Peyer's patch (tissue), 4 donors: ENCODE results near the gene ETV5. TPM values are rescaled to one million over a fixed set of nuclear protein-coding genes. Genes with fewer than 3 reads are reported as not detected.

ENCODE experiments used
- DNase-seq, 3 donors: peaks; one replicate each; pipeline ENCODE4 v3.0.0-alpha.2; 2017 to 2019
- H3K27ac ChIP-seq, 4 donors: fragments of 200-600 bp; sonication (generic); one replicate each; pipeline ENCODE4 v1.5.1; 2016 to 2019
- H3K27me3 ChIP-seq, 2 donors: fragments of 200-600 bp; sonication (generic); one replicate each; pipeline ENCODE4 v1.5.1; 2019
- H3K36me3 ChIP-seq, 3 donors: fragments of 200-600 bp; sonication (generic); one replicate each; pipeline ENCODE4 v1.5.1; 2016 to 2019
- H3K4me1 ChIP-seq, 4 donors: fragments of 200-600 bp; sonication (generic); one replicate each; pipeline ENCODE4 v1.5.1; 2016 to 2019
- H3K4me3 ChIP-seq, 4 donors: fragments of 200-600 bp; sonication (generic); 1 replicate in 3 of 4; 2 replicates in 1 of 4; pipeline ENCODE4 v1.5.1; 2016 to 2019; ENCODE audit warnings: mild to moderate bottlenecking in 1 of 4
- H3K9me3 ChIP-seq, 4 donors: fragments of 200-600 bp; sonication (generic); one replicate each; pipeline ENCODE4 v1.5.1; 2016 to 2019; ENCODE audit warnings: mild to moderate bottlenecking in 1 of 4
- CTCF ChIP-seq, 6 experiments: fragments of 450-650 bp in 4 of 6; fragments of 200-600 bp in 2 of 6; sonication (generic) in 1 of 6; IDR thresholded peaks; one replicate each; pipeline ENCODE4 v1.5.1; 2017 to 2019; ENCODE audit warnings: antibody characterized with exemption in 6 of 6, mild to moderate bottlenecking in 3 of 6, moderate library complexity in 1 of 6
- POLR2A ChIP-seq, 2 donors: fragments of 450-650 bp; IDR thresholded peaks; one replicate each; pipeline ENCODE4 v1.5.1; 2017; ENCODE audit warnings: antibody characterized with exemption in 2 of 2, mild to moderate bottlenecking in 2 of 2, moderate library complexity in 2 of 2
- total RNA-seq, 4 donors: library from RNA; depleted of rRNA; stranded (reverse); fragments of >200 nt; gene quantifications; one replicate each; pipeline ENCODE4 v1.1.0, GENCODE V29; 2016

Gene ETV5
- total RNA-seq, 4 donors from 2014 or later: 4.1 to 5.3 (median 4.8) TPM

GRCh38 chr3:186121968-186122367, 13.1 kb upstream of the ETV5 start:
- no peak for TF ChIP-seq CTCF (IDR thresholded peaks at IDR 0.05)
- no peak for TF ChIP-seq POLR2A (IDR thresholded peaks at IDR 0.05)
- H3K4me3 ChIP-seq: no peak overlapping the region
- H3K36me3 ChIP-seq: no peaks in the 10 kb centered on the region
- H3K27me3 ChIP-seq: no peaks in the 10 kb centered on the region
- H3K27ac ChIP-seq: no peak overlapping the region
- no peaks in the 10 kb centered on the region for H3K4me1 ChIP-seq
- H3K9me3 ChIP-seq: no peaks in the 10 kb centered on the region
- DNase-seq: no peak

- Histone ChIP-seq H3K4me3 (no peak overlapping the region), H3K27me3 (no peaks in the 10 kb centered on the region), H3K27ac (no peak overlapping the region), H3K36me3 (no peaks in the 10 kb centered on the region), H3K4me1 (no peaks in the 10 kb centered on the region), H3K9me3 (no peaks in the 10 kb centered on the region)
- no peak for TF ChIP-seq POLR2A (IDR thresholded peaks at IDR 0.05)
- no peak for TF ChIP-seq CTCF (IDR thresholded peaks at IDR 0.05)
- no peak for DNase-seq
Measured at GRCh38 chr3:186121278-186121677, 12.4 kb upstream of the ETV5 start.

GRCh38 chr3:186119499-186119898, 10.6 kb upstream of the ETV5 start:
- no peaks in the 10 kb centered on the region for H3K27me3 ChIP-seq
- H3K27ac ChIP-seq: no peak overlapping the region
- no peaks in the 10 kb centered on the region for H3K9me3 ChIP-seq
- no peaks in the 10 kb centered on the region for H3K36me3 ChIP-seq
- DNase-seq: no peak
- no peak for TF ChIP-seq CTCF (IDR thresholded peaks at IDR 0.05)
- no peak for TF ChIP-seq POLR2A (IDR thresholded peaks at IDR 0.05)
- no peaks in the 10 kb centered on the region for H3K4me1 ChIP-seq
- no peak overlapping the region for H3K4me3 ChIP-seq

- Histone ChIP-seq H3K4me1 (no peaks in the 10 kb centered on the region), H3K36me3 (no peaks in the 10 kb centered on the region), H3K27me3 (no peaks in the 10 kb centered on the region), H3K4me3 (no peak overlapping the region), H3K27ac (no peak overlapping the region), H3K9me3 (no peaks in the 10 kb centered on the region)
- TF ChIP-seq POLR2A (IDR thresholded peaks at IDR 0.05): no peak
- no peak for TF ChIP-seq CTCF (IDR thresholded peaks at IDR 0.05)
- no peak for DNase-seq
Measured at GRCh38 chr3:186118692-186119091, 9.8 kb upstream of the ETV5 start.

- TF ChIP-seq POLR2A (IDR thresholded peaks at IDR 0.05): no peak
- no peak for TF ChIP-seq CTCF (IDR thresholded peaks at IDR 0.05)
- no peaks in the 10 kb centered on the region for H3K4me1 ChIP-seq
- DNase-seq: no peak
- H3K9me3 ChIP-seq: no peaks in the 10 kb centered on the region
- H3K27ac ChIP-seq: no peak overlapping the region
- H3K36me3 ChIP-seq: no peaks in the 10 kb centered on the region
- no peaks in the 10 kb centered on the region for H3K27me3 ChIP-seq
- H3K4me3 ChIP-seq: no peak overlapping the region
Measured at GRCh38 chr3:186117521-186118134, 8.7 kb upstream of the ETV5 start.
